Measurements from ENCODE around the gene RNF217.
"Not testable (repeated sequence)": the region's sequence is repeated elsewhere in the genome, so short reads cannot be mapped to it uniquely, and the experiment has no call there.

The RNF217 gene

GRCh38 chr6:124961777-124962638, at the start of gene RNF217:
Gene RNF217 (plus strand): TSS chr6:124962437. CDS start chr6:124962545, 108 bp downstream.
- Histone ChIP-seq H3K27ac (ENCODE audit: low read depth, low read length) (peak within 1 kb of the TSS; percentile 60; the same call in 1 of the 2 replicates), H3K4me1 (ENCODE audit: control insufficient read depth, insufficient read depth, low read length) (peaks cover 14% of the 10 kb centered on the region), H3K4me3 (ENCODE audit: low read depth, low read length) (peak within 1 kb of the TSS; percentile 62), H3K9ac (ENCODE audit: low read length) (peak within 1 kb of the TSS; percentile 27), H3K36me3 (ENCODE audit: control insufficient read depth, insufficient read depth, low read length) (no peaks in the 10 kb centered on the region), H3K9me3 (ENCODE audit: control insufficient read depth, insufficient read depth, low read depth, low read length) (no peaks in the 10 kb centered on the region), H3K27me3 (ENCODE audit: control insufficient read depth, insufficient read depth, low read length) (peaks cover 4% of the 10 kb centered on the region)

- H3K4me3 ChIP-seq (ENCODE audit: low read depth, low read length): no peak overlapping the region
- peaks cover 2% of the 10 kb centered on the region; the same call in 1 of the 2 replicates for H3K9me3 ChIP-seq (ENCODE audit: control insufficient read depth, insufficient read depth, low read depth, low read length)
- no peaks in the 10 kb centered on the region for H3K36me3 ChIP-seq (ENCODE audit: control insufficient read depth, insufficient read depth, low read length)
- H3K4me1 ChIP-seq (ENCODE audit: control insufficient read depth, insufficient read depth, low read length): no peaks in the 10 kb centered on the region
- no peak overlapping the region for H3K9ac ChIP-seq (ENCODE audit: low read length)
- H3K27me3 ChIP-seq (ENCODE audit: control insufficient read depth, insufficient read depth, low read length): no peaks in the 10 kb centered on the region
- H3K27ac ChIP-seq (ENCODE audit: low read depth, low read length): no peak overlapping the region
Measured at GRCh38 chr6:124913056-124913455, 49.2 kb upstream of the RNF217 start.

- Histone ChIP-seq H3K27ac (ENCODE audit: low read depth, low read length) (no peak overlapping the region), H3K4me3 (ENCODE audit: low read depth, low read length) (no peak overlapping the region), H3K4me1 (ENCODE audit: control insufficient read depth, insufficient read depth, low read length) (no peaks in the 10 kb centered on the region), H3K9me3 (ENCODE audit: control insufficient read depth, insufficient read depth, low read depth, low read length) (peaks cover 23% of the 10 kb centered on the region), H3K9ac (ENCODE audit: low read length) (no peak overlapping the region), H3K36me3 (ENCODE audit: control insufficient read depth, insufficient read depth, low read length) (no peaks in the 10 kb centered on the region), H3K27me3 (ENCODE audit: control insufficient read depth, insufficient read depth, low read length) (no peaks in the 10 kb centered on the region)
Measured at GRCh38 chr6:124917769-124918168, 44.5 kb upstream of the RNF217 start.

- not testable (repeated sequence) for H3K27ac ChIP-seq (ENCODE audit: low read depth, low read length); H3K27me3 ChIP-seq (ENCODE audit: control insufficient read depth, insufficient read depth, low read length); H3K4me3 ChIP-seq (ENCODE audit: low read depth, low read length); H3K4me1 ChIP-seq (ENCODE audit: control insufficient read depth, insufficient read depth, low read length); H3K9ac ChIP-seq (ENCODE audit: low read length); H3K36me3 ChIP-seq (ENCODE audit: control insufficient read depth, insufficient read depth, low read length)
- peaks cover 23% of the 10 kb centered on the region for H3K9me3 ChIP-seq (ENCODE audit: control insufficient read depth, insufficient read depth, low read depth, low read length)
Measured at GRCh38 chr6:124919703-124920102, 42.5 kb upstream of the RNF217 start.

- no peak overlapping the region for H3K27ac ChIP-seq (ENCODE audit: low read depth, low read length)
- no peak overlapping the region for H3K4me3 ChIP-seq (ENCODE audit: low read depth, low read length)
- peaks cover 23% of the 10 kb centered on the region for H3K9me3 ChIP-seq (ENCODE audit: control insufficient read depth, insufficient read depth, low read depth, low read length)
- H3K4me1 ChIP-seq (ENCODE audit: control insufficient read depth, insufficient read depth, low read length): no peaks in the 10 kb centered on the region
- H3K27me3 ChIP-seq (ENCODE audit: control insufficient read depth, insufficient read depth, low read length): no peaks in the 10 kb centered on the region
- no peaks in the 10 kb centered on the region for H3K36me3 ChIP-seq (ENCODE audit: control insufficient read depth, insufficient read depth, low read length)
- no peak overlapping the region for H3K9ac ChIP-seq (ENCODE audit: low read length)
Measured at GRCh38 chr6:124924333-124924759, 37.9 kb upstream of the RNF217 start.

GRCh38 chr6:124926435-124926834, 35.8 kb upstream of the RNF217 start:
- Histone ChIP-seq H3K9ac (ENCODE audit: low read length) (no peak overlapping the region), H3K4me3 (ENCODE audit: low read depth, low read length) (no peak overlapping the region), H3K27me3 (ENCODE audit: control insufficient read depth, insufficient read depth, low read length) (no peaks in the 10 kb centered on the region), H3K27ac (ENCODE audit: low read depth, low read length) (no peak overlapping the region), H3K4me1 (ENCODE audit: control insufficient read depth, insufficient read depth, low read length) (no peaks in the 10 kb centered on the region), H3K9me3 (ENCODE audit: control insufficient read depth, insufficient read depth, low read depth, low read length) (peaks cover 7% of the 10 kb centered on the region; the same call in 1 of the 2 replicates), H3K36me3 (ENCODE audit: control insufficient read depth, insufficient read depth, low read length) (no peaks in the 10 kb centered on the region)

- H3K36me3 ChIP-seq (ENCODE audit: control insufficient read depth, insufficient read depth, low read length): no peaks in the 10 kb centered on the region
- H3K27me3 ChIP-seq (ENCODE audit: control insufficient read depth, insufficient read depth, low read length): no peaks in the 10 kb centered on the region
- no peaks in the 10 kb centered on the region for H3K9me3 ChIP-seq (ENCODE audit: control insufficient read depth, insufficient read depth, low read depth, low read length)
- no peak overlapping the region for H3K9ac ChIP-seq (ENCODE audit: low read length)
- no peaks in the 10 kb centered on the region for H3K4me1 ChIP-seq (ENCODE audit: control insufficient read depth, insufficient read depth, low read length)
- no peak overlapping the region for H3K27ac ChIP-seq (ENCODE audit: low read depth, low read length)
- H3K4me3 ChIP-seq (ENCODE audit: low read depth, low read length): no peak overlapping the region
Measured at GRCh38 chr6:124927806-124928205, 34.4 kb upstream of the RNF217 start.

- no peaks in the 10 kb centered on the region for H3K36me3 ChIP-seq (ENCODE audit: control insufficient read depth, insufficient read depth, low read length)
- H3K9me3 ChIP-seq (ENCODE audit: control insufficient read depth, insufficient read depth, low read depth, low read length): no peaks in the 10 kb centered on the region
- no peak overlapping the region for H3K9ac ChIP-seq (ENCODE audit: low read length)
- no peaks in the 10 kb centered on the region for H3K4me1 ChIP-seq (ENCODE audit: control insufficient read depth, insufficient read depth, low read length)
- no peaks in the 10 kb centered on the region for H3K27me3 ChIP-seq (ENCODE audit: control insufficient read depth, insufficient read depth, low read length)
- no peak overlapping the region for H3K4me3 ChIP-seq (ENCODE audit: low read depth, low read length)
- H3K27ac ChIP-seq (ENCODE audit: low read depth, low read length): no peak overlapping the region
Measured at GRCh38 chr6:124928851-124929250, 33.4 kb upstream of the RNF217 start.

- no peak overlapping the region for H3K27ac ChIP-seq (ENCODE audit: low read depth, low read length)
- no peaks in the 10 kb centered on the region for H3K9me3 ChIP-seq (ENCODE audit: control insufficient read depth, insufficient read depth, low read depth, low read length)
- no peak overlapping the region for H3K9ac ChIP-seq (ENCODE audit: low read length)
- no peaks in the 10 kb centered on the region for H3K4me1 ChIP-seq (ENCODE audit: control insufficient read depth, insufficient read depth, low read length)
- no peaks in the 10 kb centered on the region for H3K36me3 ChIP-seq (ENCODE audit: control insufficient read depth, insufficient read depth, low read length)
- no peaks in the 10 kb centered on the region for H3K27me3 ChIP-seq (ENCODE audit: control insufficient read depth, insufficient read depth, low read length)
- no peak overlapping the region for H3K4me3 ChIP-seq (ENCODE audit: low read depth, low read length)
Measured at GRCh38 chr6:124937645-124938044, 24.6 kb upstream of the RNF217 start.

GRCh38 chr6:124941259-124941658, 21.0 kb upstream of the RNF217 start:
- H3K4me1 ChIP-seq (ENCODE audit: control insufficient read depth, insufficient read depth, low read length): no peaks in the 10 kb centered on the region
- H3K27ac ChIP-seq (ENCODE audit: low read depth, low read length): no peak overlapping the region

GRCh38 chr6:124943658-124944057, 18.6 kb upstream of the RNF217 start:
- Histone ChIP-seq H3K27ac (ENCODE audit: low read depth, low read length) (no peak overlapping the region), H3K9me3 (ENCODE audit: control insufficient read depth, insufficient read depth, low read depth, low read length) (no peaks in the 10 kb centered on the region), H3K9ac (ENCODE audit: low read length) (no peak overlapping the region), H3K36me3 (ENCODE audit: control insufficient read depth, insufficient read depth, low read length) (no peaks in the 10 kb centered on the region), H3K27me3 (ENCODE audit: control insufficient read depth, insufficient read depth, low read length) (no peaks in the 10 kb centered on the region), H3K4me3 (ENCODE audit: low read depth, low read length) (no peak overlapping the region), H3K4me1 (ENCODE audit: control insufficient read depth, insufficient read depth, low read length) (no peaks in the 10 kb centered on the region)

More at GRCh38 chr6:124941259-124941658, 21.0 kb upstream of the RNF217 start:
- H3K9me3 ChIP-seq (ENCODE audit: control insufficient read depth, insufficient read depth, low read depth, low read length): no peaks in the 10 kb centered on the region
- H3K27me3 ChIP-seq (ENCODE audit: control insufficient read depth, insufficient read depth, low read length): no peaks in the 10 kb centered on the region
- H3K9ac ChIP-seq (ENCODE audit: low read length): no peak overlapping the region
- H3K36me3 ChIP-seq (ENCODE audit: control insufficient read depth, insufficient read depth, low read length): no peaks in the 10 kb centered on the region
- no peak overlapping the region for H3K4me3 ChIP-seq (ENCODE audit: low read depth, low read length)
